HFFc6 (cell line): ENCODE measurements around the gene STAT5A. TPM values are rescaled to one million over a fixed set of nuclear protein-coding genes. Genes with fewer than 3 reads are reported as not detected.
"Not testable (repeated sequence)": the region's sequence is repeated elsewhere in the genome, so short reads cannot be mapped to it uniquely, and the experiment has no call there.

Source experiments
- DNase-seq: peaks from one replicate; pipeline ENCODE4 v3.0.0-alpha.2; 2018
- H3K27ac Mint-ChIP-seq: 2 replicates; pipeline ENCODE4 v1.8.0; 2020; ENCODE audit warnings: mild to moderate bottlenecking, mixed read lengths
- H3K27me3 Mint-ChIP-seq: 2 replicates; pipeline ENCODE4 v1.8.0; 2021; ENCODE audit warnings: mild to moderate bottlenecking, moderate library complexity, mixed read lengths; ENCODE audit not compliant: insufficient read depth
- H3K36me3 Mint-ChIP-seq: 2 replicates; pipeline ENCODE4 v1.8.0; 2021; ENCODE audit warnings: low read depth, mixed read lengths
- H3K4me1 Mint-ChIP-seq: 2 replicates; pipeline ENCODE4 v1.8.0; 2020; ENCODE audit warnings: low read depth, mixed read lengths
- H3K4me3 Mint-ChIP-seq: 2 replicates; pipeline ENCODE4 v1.8.0; 2020; ENCODE audit warnings: mild to moderate bottlenecking, moderate library complexity, mixed read lengths
- H3K9me3 Mint-ChIP-seq: 2 replicates; pipeline ENCODE4 v1.8.0; 2020; ENCODE audit warnings: mild to moderate bottlenecking, mixed read lengths
- CTCF ChIP-seq: fragments of 200-600 bp; sonication (generic); IDR thresholded peaks from 2 replicates; pipeline ENCODE4 v1.5.0; 2021; ENCODE audit warnings: antibody characterized with exemption, mild to moderate bottlenecking
- total RNA-seq, 6 experiments: library from RNA; stranded (reverse); fragmentation: NEBNext Ultra II Directional; extraction: Animal tissue kit (Norgen Biotek cat#: 25700); gene quantifications; 2 replicates in 1 of 6; 3 replicates in 5 of 6; pipeline ENCODE4 v1.2.3, GENCODE V29; 2021

STAT5A gene
- total RNA-seq, 6 experiments from 2014 or later = 0.27 to 1.0 (median 0.53) TPM

- no peaks in the 10 kb centered on the region for H3K4me1 Mint-ChIP-seq
- peaks cover 22% of the 10 kb centered on the region for H3K27me3 Mint-ChIP-seq
- no peak for DNase-seq
- no peak overlapping the region for H3K27ac Mint-ChIP-seq
- H3K4me3 Mint-ChIP-seq = no peak overlapping the region
- no peaks in the 10 kb centered on the region for H3K9me3 Mint-ChIP-seq
- H3K36me3 Mint-ChIP-seq = no peaks in the 10 kb centered on the region
- TF ChIP-seq CTCF = no peak
These were observed 12.7 kb downstream of the STAT5A start for GRCh38 chr17:42301022-42301421.

GRCh38 chr17:42303694-42304093 is 15.4 kb downstream of the STAT5A start:
- Mint-ChIP-seq H3K27ac (no peak overlapping the region), H3K9me3 (no peaks in the 10 kb centered on the region), H3K27me3 (peaks cover 19% of the 10 kb centered on the region), H3K36me3 (no peaks in the 10 kb centered on the region), H3K4me1 (no peaks in the 10 kb centered on the region), H3K4me3 (no peak overlapping the region)
- no peak for TF ChIP-seq CTCF
- no peak for DNase-seq

GRCh38 chr17:42304187-42305030 is 16.1 kb downstream of the STAT5A start:
- no peak for DNase-seq
- H3K27me3 Mint-ChIP-seq = peaks cover 19% of the 10 kb centered on the region
- H3K9me3 Mint-ChIP-seq = no peaks in the 10 kb centered on the region
- TF ChIP-seq CTCF = no peak
- H3K4me3 Mint-ChIP-seq = no peak overlapping the region
- H3K4me1 Mint-ChIP-seq = no peaks in the 10 kb centered on the region
- no peaks in the 10 kb centered on the region for H3K36me3 Mint-ChIP-seq
- H3K27ac Mint-ChIP-seq = no peak overlapping the region

DNA sequence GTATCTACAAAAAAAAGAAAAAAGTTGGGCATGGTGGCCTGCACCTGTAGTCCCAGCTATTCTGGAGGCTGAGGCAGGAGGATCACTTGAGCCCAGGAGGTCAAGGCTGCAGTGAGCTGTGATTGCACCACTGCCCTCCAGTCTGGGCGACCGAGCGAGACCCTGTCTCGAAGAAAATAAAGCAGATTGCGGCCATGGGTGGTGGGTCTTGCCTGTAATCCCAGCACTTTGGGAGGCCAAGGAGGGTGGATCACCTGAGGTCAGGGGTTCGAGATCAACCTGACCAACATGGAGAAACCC is 16.7 kb downstream of the STAT5A start:
- H3K9me3 Mint-ChIP-seq, H3K27ac Mint-ChIP-seq, H3K4me3 Mint-ChIP-seq, H3K36me3 Mint-ChIP-seq, H3K4me1 Mint-ChIP-seq, DNase-seq: not testable (repeated sequence)
- H3K27me3 Mint-ChIP-seq = peaks cover 19% of the 10 kb centered on the region

GRCh38 chr17:42305543-42306384 is 17.5 kb downstream of the STAT5A start:
- no peak for DNase-seq
- H3K4me1 Mint-ChIP-seq = peaks cover 2% of the 10 kb centered on the region
- TF ChIP-seq CTCF = peak; percentile 1; the same call in 1 of the 2 replicates
- no peaks in the 10 kb centered on the region for H3K9me3 Mint-ChIP-seq
- peaks cover 19% of the 10 kb centered on the region for H3K27me3 Mint-ChIP-seq
- no peaks in the 10 kb centered on the region for H3K36me3 Mint-ChIP-seq
- no peak overlapping the region for H3K27ac Mint-ChIP-seq
- no peak overlapping the region for H3K4me3 Mint-ChIP-seq

DNA sequence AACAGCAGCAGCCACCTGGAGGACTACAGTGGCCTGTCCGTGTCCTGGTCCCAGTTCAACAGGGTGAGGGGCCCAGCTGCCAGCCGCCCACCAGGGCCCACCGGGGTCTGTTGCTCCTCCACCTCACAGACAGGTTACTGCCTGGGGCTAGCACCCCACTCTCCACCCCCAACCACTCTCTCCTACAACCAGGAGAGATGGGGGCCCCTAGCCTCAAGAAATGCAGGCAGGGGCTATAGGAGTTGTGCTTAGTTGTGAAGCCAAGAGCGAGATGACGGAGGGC is 18.0 kb downstream of the STAT5A start:
- no peak for DNase-seq
- Mint-ChIP-seq H3K9me3 (no peaks in the 10 kb centered on the region), H3K4me1 (peaks cover 8% of the 10 kb centered on the region), H3K27ac (no peak overlapping the region), H3K27me3 (peaks cover 14% of the 10 kb centered on the region), H3K36me3 (no peaks in the 10 kb centered on the region), H3K4me3 (no peak overlapping the region)
- no peak for TF ChIP-seq CTCF
